ENCODE measurements around the gene ZDHHC21.

The ZDHHC21 gene

GRCh38 chr9:14616188-14616982, 76.8 kb downstream of the ZDHHC21 start:
- peak; percentile 75 for DNase-seq (ENCODE audit: low read depth)

DNA sequence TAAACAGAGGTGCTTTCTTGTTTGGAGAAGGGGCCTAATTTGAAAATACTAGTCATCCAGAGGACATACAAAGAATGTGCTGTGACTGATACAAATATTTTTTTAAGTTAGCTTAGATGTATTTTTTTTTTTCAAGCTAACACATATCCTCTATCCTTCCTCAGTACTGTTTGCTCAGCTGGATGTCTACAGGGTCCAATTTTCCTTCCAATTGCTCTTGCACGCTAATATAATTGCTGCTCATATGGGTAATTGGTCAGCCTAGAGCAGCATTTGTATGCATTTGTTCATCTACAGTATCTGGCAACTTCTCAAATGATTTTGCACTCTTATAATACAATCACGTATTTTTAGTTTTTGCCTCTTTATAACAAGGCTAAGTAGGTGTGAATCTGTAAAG, 84.7 kb downstream of the ZDHHC21 start:
- DNase-seq (ENCODE audit: low read depth): no peak

- no peak for DNase-seq (ENCODE audit: low read depth)
Observed at GRCh38 chr9:14597171-14597799, 95.9 kb downstream of the ZDHHC21 start.

DNA sequence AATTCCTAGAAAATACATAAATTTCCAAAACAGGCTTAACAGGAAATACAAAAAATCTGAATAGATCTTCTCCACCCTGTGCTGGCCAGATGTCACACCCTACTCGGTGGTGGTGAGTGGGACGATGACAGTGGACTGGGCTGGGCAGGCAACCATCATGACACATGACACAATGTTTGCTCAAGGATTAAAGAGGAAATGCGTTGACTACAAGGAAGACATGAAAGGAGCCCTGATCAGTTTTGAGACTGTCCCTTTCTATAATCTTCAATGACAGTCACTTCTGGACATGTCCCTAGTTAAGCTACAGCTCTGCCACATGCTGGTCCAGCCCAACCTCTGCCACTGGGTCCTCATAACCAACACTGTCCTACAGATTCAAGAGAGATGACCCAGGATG, 99.8 kb downstream of the ZDHHC21 start:
- DNase-seq (ENCODE audit: low read depth): no peak

DNA sequence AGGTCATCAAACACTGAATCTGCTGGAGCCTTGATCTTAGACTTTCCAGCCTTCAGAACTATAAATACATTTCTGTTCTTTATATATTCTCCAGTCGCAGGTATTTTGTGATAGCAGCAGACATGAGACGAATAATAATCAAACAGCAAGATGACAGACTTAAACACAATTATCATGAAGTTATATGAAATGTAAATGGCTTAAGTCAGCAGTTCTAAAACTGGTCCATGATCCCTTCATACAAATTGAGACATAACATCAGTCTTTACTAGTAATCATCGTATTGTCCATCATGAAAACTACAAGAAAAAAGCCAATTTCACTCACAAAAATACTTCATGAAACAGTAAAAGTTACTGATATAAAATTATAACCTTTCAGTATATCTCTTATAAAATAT, 101.8 kb downstream of the ZDHHC21 start:
- no peak for DNase-seq (ENCODE audit: low read depth)

DNA sequence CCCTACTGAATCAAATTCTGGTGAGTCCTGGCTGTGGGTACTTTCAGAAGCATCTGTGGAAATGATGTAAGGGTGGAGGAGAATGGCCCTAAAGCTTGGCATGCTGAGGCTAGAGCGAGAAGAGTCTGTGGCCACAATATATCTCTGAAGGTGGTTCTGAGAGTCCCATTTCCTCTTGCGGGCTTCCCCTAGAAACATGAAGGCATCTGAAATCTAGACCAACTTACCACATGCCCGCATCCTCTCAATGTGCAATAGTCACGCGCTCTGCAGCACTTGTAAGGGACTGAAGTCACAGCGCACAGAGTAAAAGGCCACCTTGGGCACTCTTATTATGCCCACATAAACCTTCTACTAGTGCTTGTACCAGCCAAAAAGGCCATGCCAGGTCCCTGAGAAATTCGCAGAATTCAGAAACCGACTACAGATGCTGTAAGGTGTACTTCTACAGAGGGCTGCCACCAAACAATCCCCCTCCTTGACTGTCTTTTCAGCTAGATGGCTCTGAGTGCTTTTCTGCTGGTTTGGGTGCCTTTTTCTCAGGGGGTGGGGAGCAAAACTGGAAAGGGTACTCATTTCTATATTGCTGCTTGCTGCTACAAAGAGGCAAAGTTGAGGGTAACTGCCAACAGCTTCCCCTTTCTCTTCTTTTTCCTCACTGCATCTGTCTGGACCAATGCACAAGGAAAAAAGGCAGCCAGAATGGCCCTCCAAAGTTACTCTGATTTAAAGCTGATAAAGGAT, 107.3 kb downstream of the ZDHHC21 start:
- no peak for DNase-seq (ENCODE audit: low read depth)

GRCh38 chr9:14584571-14584970, 108.7 kb downstream of the ZDHHC21 start:
- DNase-seq (ENCODE audit: low read depth): no peak

DNA sequence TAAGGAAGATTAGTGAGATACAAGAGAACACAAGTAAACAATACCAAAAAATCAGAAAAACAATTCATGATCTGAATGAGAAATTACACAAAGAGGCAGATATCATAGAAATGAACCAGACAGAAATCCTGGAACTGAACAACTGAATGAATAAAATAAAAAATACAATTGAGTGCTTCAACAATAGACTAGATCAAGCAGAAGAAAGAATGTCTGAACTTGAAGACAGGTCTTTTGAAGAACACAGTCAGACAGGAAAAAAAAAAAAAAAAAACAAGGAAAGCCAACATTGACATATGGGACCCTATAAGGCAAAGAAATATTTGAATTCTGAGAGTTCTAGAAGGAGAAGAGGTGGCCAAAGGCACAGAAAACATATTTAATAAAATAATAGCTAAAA, 115.2 kb downstream of the ZDHHC21 start:
- no peak for DNase-seq (ENCODE audit: low read depth)

- no peak for DNase-seq (ENCODE audit: low read depth)
Observed at GRCh38 chr9:14574173-14574572, 119.1 kb downstream of the ZDHHC21 start.

GRCh38 chr9:14573319-14573718, 119.9 kb downstream of the ZDHHC21 start:
- no peak for DNase-seq (ENCODE audit: low read depth)

DNA sequence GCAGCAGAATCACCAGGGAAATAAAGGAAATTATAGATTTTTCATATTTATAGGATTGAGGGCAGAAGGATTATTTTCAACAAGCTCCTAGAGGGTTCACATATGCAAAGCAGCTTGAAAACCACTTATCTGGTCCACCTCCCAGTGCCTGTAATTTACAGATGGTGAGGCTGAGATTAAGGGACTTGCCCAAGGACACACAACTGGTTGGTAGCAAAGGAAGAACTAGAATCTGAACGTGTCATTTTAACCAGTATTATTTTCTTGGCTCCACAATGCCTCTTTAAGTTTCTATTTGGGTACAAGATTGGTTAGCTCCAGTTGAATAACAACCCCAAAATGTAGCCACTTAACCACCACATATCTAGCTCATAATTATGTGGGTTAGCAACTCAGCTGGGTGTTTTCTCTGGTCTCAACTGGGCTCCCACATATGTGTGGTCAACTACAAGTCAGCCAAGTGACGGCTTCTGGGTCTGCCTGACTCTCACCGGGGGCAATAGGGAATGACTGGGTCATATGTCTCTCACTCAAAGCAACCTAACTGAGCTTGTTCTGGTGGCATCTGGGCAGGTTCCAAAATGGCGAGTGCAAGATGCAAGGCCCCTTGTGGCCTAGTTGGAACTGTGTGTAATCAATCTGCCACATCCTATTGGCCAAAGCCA, 127.7 kb downstream of the ZDHHC21 start:
- no peak for DNase-seq (ENCODE audit: low read depth)

- DNase-seq (ENCODE audit: low read depth): no peak
Observed at GRCh38 chr9:14563902-14564624, 129.2 kb downstream of the ZDHHC21 start.

- no peak for DNase-seq (ENCODE audit: low read depth)
Observed at GRCh38 chr9:14561929-14562405, 131.3 kb downstream of the ZDHHC21 start.

Measured in ELR (cell line).